HG03103 (cell line): ENCODE data around the gene SIAH2.

Experiments used
- ATAC-seq: cut with Tn5 transposase; IDR thresholded peaks from one replicate; pipeline ENCODE4 v1.9.1; 2021; ENCODE audit warnings: low read depth; ENCODE audit not compliant: unreplicated experiment

Gene SIAH2

GRCh38 chr3:150736903-150737832 is 25.8 kb downstream of the SIAH2 start:
- no peak for ATAC-seq

- ATAC-seq: no peak
Observed at GRCh38 chr3:150736316-150736719, 26.7 kb downstream of the SIAH2 start.

GRCh38 chr3:150734795-150735119 is 28.2 kb downstream of the SIAH2 start:
- ATAC-seq: no peak

GRCh38 chr3:150733936-150734794 is 28.8 kb downstream of the SIAH2 start:
- ATAC-seq: no peak

GRCh38 chr3:150733373-150733935 is 29.5 kb downstream of the SIAH2 start:
- ATAC-seq: no peak

GRCh38 chr3:150729682-150730360 is 33.1 kb downstream of the SIAH2 start:
- no peak for ATAC-seq

GRCh38 chr3:150727653-150728502 is 35.1 kb downstream of the SIAH2 start:
- no peak for ATAC-seq

- no peak for ATAC-seq
Observed at GRCh38 chr3:150725548-150725947, 37.4 kb downstream of the SIAH2 start.

- no peak for ATAC-seq
Observed at GRCh38 chr3:150723946-150724345, 39.0 kb downstream of the SIAH2 start.

GRCh38 chr3:150722267-150722666 is 40.7 kb downstream of the SIAH2 start:
- ATAC-seq: no peak

- ATAC-seq: no peak
Observed at GRCh38 chr3:150721285-150722130, 41.5 kb downstream of the SIAH2 start.

GRCh38 chr3:150720444-150720843 is 42.5 kb downstream of the SIAH2 start:
- no peak for ATAC-seq

- no peak for ATAC-seq
Observed at GRCh38 chr3:150710097-150710496, 52.9 kb downstream of the SIAH2 start.

- ATAC-seq: peak; percentile 99
Observed at GRCh38 chr3:150703756-150704344, 59.1 kb downstream of the SIAH2 start, which contains the start of gene ERICH6. Gene ERICH6 (minus strand): TSS chr3:150703920. CDS start chr3:150703898, 22 bp downstream.

GRCh38 chr3:150703299-150703755 is 59.6 kb downstream of the SIAH2 start:
- peak; percentile 18 for ATAC-seq

GRCh38 chr3:150699068-150699639 is 63.8 kb downstream of the SIAH2 start:
- ATAC-seq: no peak

GRCh38 chr3:150697646-150698045 is 65.3 kb downstream of the SIAH2 start:
- no peak for ATAC-seq
